DOHH2 (cell line): ENCODE data around the gene KIRREL3.

Experiments
- EZH2phosphoT487 ChIP-seq: fragments of 200-600 bp; sonication (generic); IDR thresholded peaks from 2 replicates; pipeline ENCODE4 v1.6.1; 2017; ENCODE audit warnings: borderline replicate concordance, mild to moderate bottlenecking, antibody characterized with exemption, low read length, moderate library complexity, mixed read lengths
- TF ChIP-seq, protein P1 (sequence below): fragments of 200-600 bp; sonication (generic); IDR thresholded peaks from one replicate; pipeline ENCODE4 v1.5.1; 2014; ENCODE audit warnings: antibody characterized with exemption, mild to moderate bottlenecking, low read depth, low read length; ENCODE audit not compliant: poor library complexity, severe bottlenecking

DNA sequence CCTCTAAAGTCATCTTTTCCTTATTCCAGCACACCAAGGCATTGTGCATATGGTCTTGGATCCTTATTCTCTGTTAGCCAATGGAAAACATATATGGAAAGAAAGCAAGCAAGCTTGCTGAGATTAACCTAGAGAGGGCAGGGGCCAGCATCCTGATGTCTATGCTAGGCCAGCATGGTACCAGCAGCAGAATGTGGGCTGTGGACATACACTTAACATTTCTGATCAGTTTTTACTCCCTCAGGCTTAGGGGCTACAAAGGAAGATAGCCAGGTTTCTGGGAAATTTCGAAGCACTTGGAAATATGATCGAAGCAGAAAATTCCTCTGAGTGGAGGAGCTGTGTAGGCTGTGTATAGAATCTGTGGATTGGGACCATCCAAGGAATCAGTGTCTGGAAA, 578.1 kb downstream of the KIRREL3 start:
- TF ChIP-seq, protein P1, sequence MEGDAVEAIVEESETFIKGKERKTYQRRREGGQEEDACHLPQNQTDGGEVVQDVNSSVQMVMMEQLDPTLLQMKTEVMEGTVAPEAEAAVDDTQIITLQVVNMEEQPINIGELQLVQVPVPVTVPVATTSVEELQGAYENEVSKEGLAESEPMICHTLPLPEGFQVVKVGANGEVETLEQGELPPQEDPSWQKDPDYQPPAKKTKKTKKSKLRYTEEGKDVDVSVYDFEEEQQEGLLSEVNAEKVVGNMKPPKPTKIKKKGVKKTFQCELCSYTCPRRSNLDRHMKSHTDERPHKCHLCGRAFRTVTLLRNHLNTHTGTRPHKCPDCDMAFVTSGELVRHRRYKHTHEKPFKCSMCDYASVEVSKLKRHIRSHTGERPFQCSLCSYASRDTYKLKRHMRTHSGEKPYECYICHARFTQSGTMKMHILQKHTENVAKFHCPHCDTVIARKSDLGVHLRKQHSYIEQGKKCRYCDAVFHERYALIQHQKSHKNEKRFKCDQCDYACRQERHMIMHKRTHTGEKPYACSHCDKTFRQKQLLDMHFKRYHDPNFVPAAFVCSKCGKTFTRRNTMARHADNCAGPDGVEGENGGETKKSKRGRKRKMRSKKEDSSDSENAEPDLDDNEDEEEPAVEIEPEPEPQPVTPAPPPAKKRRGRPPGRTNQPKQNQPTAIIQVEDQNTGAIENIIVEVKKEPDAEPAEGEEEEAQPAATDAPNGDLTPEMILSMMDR: no peak
- no peak for TF ChIP-seq EZH2phosphoT487
